ENCODE results near the gene CYP4F2. TPM values are rescaled to one million over a fixed set of nuclear protein-coding genes. Genes with fewer than 3 reads are reported as not detected.

CYP4F2 gene
- polyA plus RNA-seq, 12 donors = 0.26 TPM; not detected in 11

Other genes starting within 250 kb of the CYP4F2 start
- gene CYP4F12, start 225.0 kb downstream of the CYP4F2 start, polyA plus RNA-seq (ENCODE audit: insufficient read length in 12 of 12) = 1 to 10 TPM in 4 of 12 donors, under 1 TPM in 7, not detected in 1; 0.20 to 9.4 (median 0.73) TPM
- not detected for gene OR10H2, start 170.1 kb downstream of the CYP4F2 start, polyA plus RNA-seq (ENCODE audit: insufficient read length in 12 of 12)
- not detected for gene OR10H3, start 160.1 kb downstream of the CYP4F2 start, polyA plus RNA-seq (ENCODE audit: insufficient read length in 12 of 12)
- under 1 TPM in 10 of 12 donors, not detected in 2; 0.04 to 0.09 (median 0.05) TPM for gene OR10H5, start 110.4 kb downstream of the CYP4F2 start, polyA plus RNA-seq (ENCODE audit: insufficient read length in 12 of 12)
- gene OR10H1, start 82.4 kb downstream of the CYP4F2 start, polyA plus RNA-seq (ENCODE audit: insufficient read length in 12 of 12) = under 1 TPM in 1 of 12 donors, not detected in 11; 0.04 TPM
- gene CYP4F11, start 36.5 kb upstream of the CYP4F2 start, polyA plus RNA-seq (ENCODE audit: insufficient read length in 12 of 12) = under 1 TPM in 2 of 12 donors, not detected in 10; 0.15 to 0.33 TPM
- not detected for gene OR10H4, start 50.9 kb upstream of the CYP4F2 start, polyA plus RNA-seq (ENCODE audit: insufficient read length in 12 of 12)
- 100 to 1,000 TPM; 168 to 459 (median 216) TPM for gene TPM4, start 178.4 kb upstream of the CYP4F2 start, polyA plus RNA-seq (ENCODE audit: insufficient read length in 12 of 12)
- gene RAB8A, start 213.8 kb upstream of the CYP4F2 start, polyA plus RNA-seq (ENCODE audit: insufficient read length in 12 of 12) = 10 to 100 TPM in 11 of 12 donors, not detected in 1; 18.9 to 90.2 (median 34.4) TPM
- gene HSH2D, start 245.6 kb upstream of the CYP4F2 start, polyA plus RNA-seq (ENCODE audit: insufficient read length in 12 of 12) = 1 to 10 TPM in 1 of 12 donors, under 1 TPM in 9, not detected in 2; 0.13 to 2.4 (median 0.37) TPM